Right forelimb (tissue), 1 donor: Measurements from ENCODE around the gene PLA2G4B.

Source experiments
- DNase-seq: peaks from one replicate; pipeline ENCODE4 v3.0.0-alpha.2; 2018

The PLA2G4B gene

DNA sequence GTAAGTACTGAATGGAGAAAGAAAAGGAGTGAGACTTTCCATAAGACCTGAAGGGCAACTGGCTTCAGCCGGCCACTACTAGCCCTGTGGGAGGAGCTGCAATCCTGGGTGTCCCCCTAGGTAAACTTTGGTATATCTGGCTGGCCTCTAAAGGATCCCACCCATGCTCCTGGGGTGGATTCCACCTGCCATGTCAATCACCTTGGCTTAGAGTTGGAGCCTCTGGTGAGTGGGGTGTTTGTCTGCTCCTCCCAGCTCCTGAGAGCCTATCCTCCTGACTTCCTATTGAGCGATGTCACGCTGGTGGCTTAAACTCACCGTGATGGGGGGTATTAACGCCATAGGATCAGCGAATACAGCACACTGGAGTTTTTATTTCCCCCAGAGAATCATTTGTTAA lies 52.6 kb downstream of the PLA2G4B start:
- DNase-seq, result no peak

DNA sequence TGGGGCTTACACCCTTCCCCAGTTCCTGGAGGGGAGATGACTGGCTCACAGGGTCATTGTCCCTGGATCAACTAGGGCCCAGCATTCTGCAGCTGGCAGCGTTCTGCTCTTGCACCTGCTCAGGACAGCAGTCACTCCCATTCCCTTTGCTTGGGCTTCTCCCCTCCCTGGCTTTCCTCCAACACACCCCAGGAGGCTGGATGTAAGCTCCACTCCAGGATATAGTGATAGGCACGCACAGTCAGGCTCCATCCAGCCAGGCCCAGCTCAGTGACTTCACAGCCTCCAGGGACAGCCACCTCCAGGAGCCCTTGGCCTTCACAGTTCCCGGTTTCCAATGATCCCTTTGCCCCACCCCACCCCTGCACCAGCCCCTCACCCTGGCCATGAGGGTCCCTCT lies 53.3 kb downstream of the PLA2G4B start:
- DNase-seq, result no peak

DNA sequence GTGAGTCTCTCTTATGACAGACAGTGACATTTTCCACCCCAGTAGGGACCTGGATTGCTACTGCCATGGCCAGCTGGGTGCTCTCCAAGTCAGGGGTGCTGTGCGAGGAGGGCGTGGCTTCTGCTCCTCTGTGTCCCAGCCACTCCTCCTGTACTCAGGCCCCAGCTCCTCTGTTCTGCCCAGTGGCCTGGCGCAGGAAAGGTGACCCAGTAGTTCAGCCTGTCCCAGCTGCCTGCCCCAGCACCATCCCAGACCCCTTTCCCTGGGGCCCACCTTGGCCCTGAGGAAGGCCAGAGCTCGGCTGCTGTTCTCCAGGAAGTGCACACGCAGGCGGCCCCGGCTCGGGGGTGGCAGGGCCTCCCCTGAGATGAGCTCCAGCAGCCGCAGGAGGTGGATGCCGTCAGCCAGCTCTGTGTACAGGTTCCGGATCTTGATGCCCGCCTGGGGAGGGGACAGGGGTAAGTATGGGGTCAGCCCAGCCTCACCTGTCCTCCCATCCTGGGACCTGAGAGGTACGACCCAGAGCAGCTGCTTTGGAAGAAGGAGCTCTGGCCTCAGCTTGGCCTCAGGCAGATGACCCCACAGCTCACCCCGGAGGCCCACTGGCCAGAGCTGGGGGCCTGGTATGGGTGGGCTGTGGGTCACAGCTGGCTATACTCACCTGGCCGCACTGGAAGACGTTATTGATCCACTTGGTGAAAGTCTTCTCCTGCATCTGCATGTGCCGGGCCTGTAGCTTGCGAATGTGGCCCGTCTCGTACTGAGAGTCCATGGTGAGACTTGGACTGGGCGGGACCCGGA lies 54.2 kb downstream of the PLA2G4B start:
- no peak for DNase-seq

DNA sequence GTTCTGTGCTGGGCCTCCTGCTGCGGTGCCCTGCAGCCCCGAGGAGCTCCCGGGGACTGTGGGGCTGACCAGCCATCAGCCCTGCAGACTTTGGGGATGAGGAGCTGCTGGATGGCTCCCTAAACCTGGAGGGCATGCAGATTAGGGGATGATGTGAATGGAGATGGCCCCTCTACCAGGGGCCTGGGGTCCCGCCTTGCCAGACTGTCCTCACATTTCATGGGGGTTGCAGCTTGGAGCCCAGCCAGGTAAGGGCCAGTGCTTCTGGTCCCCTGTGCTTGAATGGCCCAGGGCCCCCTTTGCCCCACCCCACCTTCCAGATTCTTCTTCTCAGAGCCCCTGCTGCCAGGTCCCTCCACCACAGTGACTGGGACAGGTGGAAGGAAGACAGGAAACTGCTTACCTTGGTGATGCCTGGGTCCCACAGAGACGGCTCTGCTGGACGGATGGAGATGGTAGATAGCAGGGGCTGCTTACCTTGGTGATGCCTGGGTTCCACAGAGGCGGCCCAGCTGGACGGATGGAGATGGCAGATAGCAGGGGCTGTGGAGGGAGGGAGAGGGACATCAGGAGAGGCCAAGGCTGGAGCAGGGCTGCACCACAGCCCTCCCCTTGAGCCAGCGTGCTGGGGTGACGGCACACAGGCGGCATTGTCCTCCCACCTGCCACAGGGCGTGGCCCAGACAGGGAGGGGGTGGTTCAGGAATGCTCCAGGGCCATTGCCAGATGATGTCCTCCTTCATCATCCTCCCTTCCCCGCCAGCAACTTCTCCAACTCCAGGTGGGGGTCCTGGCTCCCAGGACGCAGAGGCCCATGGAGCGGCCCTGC lies 55.0 kb downstream of the PLA2G4B start, which contains the start of gene SPTBN5:
Gene SPTBN5 (minus strand): TSS at position 632 of the 829 bp plus-strand sequence. CDS start 556 bp downstream, at position 76.
- DNase-seq, result no peak

DNA sequence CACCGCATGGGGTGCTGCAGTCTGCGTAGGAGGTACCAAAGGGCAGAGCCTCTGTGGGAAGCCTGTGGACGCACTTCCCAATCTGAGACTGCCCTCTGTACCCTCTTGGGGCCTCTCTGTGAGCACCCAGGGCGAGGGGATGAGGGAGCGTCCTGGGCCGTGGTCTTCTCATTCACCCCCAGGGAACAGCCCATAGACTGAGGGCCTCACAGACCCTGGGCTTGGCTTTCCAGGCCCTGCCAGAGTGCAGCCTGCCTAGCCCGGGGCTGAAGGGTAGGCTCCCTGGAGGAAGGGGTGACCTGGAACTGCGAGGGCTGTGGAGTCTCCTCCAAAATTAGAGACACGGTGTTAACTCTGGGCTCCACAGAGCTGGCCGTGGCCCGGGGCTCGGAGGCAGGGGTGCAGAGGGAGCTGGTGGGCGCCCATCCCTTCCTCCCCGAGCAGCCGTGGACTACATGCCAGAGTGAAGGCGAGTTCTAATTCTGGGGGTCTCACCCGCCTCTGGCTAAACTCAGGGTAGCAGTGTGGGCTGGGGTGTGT lies 55.7 kb downstream of the PLA2G4B start:
- no peak for DNase-seq

DNA sequence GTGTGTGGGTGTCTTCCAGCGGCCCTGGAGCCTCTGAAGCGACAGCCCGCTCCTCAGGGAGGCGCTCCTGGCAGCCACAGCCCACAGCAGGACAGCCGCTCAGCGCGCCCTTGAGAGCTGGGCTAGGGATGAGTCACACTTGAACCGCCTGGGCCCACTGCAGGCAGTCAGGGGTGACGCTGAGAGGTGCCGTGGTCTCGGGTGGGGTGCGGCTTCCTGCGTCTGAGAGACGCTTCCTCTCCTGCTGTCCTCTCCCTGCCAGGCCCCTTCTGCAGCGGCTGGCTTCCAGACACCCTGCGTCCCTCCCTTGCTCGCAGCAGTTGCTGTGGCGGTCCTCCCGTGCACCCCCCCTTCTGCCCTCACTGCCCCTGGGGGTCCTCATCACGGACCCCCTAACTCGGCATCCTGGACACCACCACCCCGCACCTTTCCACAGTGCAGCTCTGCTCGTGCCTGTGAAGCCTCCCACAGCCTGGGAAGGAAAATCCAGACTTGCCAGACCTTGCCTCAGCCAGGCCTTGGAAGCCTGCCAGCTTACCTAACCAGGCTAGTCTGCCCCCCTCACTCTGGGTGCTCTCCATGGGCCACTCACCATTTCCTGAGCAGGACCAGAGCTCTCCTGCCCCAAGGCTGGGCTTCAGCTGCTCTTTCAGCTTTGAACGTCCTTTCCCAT lies 56.3 kb downstream of the PLA2G4B start:
- no peak for DNase-seq

DNA sequence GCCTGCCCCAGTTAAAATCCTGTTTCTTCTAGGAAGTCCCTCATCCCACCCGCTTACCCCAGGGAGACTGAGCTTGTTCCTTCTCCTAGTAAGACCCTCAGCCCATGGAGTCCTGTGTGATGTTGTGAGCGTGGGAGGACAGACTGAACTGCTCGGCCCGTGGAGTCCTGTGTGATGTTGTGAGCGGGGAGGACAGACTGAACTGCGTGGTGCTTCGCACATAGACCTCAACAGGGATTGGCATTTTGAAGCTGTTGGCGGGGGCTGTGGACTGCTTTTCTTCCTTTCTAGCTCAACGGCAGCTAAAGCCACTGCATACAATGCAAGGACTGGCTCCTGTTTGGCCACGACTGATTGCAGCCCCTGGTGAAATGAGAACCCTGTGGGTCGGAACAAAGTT lies 56.8 kb downstream of the PLA2G4B start:
- no peak for DNase-seq

DNA sequence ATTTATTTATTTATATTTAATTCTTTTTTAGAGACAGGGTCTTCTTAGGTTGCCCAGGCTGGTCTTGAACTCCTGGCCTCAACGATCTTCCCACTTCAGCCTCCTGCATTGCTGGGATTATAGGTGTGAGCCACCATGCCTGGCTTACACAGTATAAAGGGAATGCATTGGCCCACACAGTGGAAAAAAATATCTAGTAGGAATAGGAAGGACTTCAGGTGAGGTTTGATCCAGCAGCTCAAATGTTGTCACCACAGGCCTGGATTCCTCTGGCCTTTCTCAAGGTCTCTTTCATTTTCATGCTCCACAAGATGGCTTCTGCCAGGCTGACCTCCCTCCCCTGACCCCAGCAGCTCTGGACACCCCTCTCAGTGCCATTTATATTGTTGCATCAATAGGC lies 57.3 kb downstream of the PLA2G4B start:
- DNase-seq, result no peak

DNA sequence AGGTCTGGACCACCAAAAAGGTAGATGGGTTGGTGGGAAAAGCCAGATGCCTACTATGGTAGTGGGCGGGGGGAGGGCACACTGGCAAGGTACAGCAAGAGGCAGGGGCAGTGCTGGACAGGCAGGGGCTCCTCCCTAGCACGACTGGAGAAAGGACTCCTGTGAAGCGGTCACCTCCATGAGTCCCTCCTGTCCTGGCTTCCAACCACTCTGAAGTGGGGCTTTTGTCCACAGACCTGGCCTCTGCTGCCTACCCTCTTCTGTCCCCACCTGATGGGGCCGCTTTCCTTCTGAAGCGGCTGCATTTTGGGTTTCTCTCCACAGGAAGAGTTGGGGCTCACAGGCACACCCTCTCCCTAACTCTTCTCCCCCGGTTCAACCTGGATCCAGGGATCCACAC lies 57.9 kb downstream of the PLA2G4B start:
- no peak for DNase-seq

DNA sequence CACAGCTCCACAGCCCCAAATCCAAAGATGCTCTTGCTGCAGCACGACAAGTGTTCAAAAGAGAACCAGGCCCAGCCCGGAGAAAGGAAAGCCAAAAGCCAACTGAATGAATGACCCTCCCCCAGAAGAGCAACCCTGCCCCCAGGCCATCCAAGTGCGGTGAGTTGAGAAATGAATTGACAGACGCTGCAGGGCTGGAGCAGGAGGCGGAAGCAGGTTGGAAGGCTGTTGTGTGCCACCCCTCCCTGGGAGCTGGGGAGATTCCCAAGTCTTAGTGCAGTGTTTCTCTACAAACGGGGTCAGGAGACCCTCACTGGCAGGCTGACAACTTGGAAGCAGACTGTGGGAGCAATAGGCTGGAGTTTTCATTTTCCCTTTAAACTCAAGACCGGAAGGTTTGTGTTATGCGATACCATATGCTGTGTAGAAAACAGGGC lies 58.7 kb downstream of the PLA2G4B start:
- DNase-seq, result no peak
